WTC11 (cell line): Measurements from ENCODE around the gene ATXN3L.

Experiments
- CTCF ChIP-seq: fragments of 200-600 bp; IDR thresholded peaks from 2 replicates; pipeline ENCODE4 v1.8.0; 2022; ENCODE audit warnings: antibody characterized with exemption
- E2F1 ChIP-seq: sonication (generic); formaldehyde crosslinking; IDR thresholded peaks from 2 replicates; pipeline ENCODE4 v1.8.0; 2022; ENCODE audit warnings: mild to moderate bottlenecking, missing genetic modification reagents
- EMX1 ChIP-seq: fragments of 250-450 bp; sonication (Bioruptor Pico); IDR thresholded peaks from 2 replicates; pipeline ENCODE4 v1.8.0; 2021; ENCODE audit warnings: mild to moderate bottlenecking
- ESRRA ChIP-seq: sonication (generic); formaldehyde crosslinking; IDR thresholded peaks from 2 replicates; pipeline ENCODE4 v1.8.1; 2022; ENCODE audit warnings: mild to moderate bottlenecking, missing genetic modification reagents, borderline replicate concordance
- FOXK1 ChIP-seq: sonication (generic); formaldehyde crosslinking; IDR thresholded peaks from 2 replicates; pipeline ENCODE4 v1.8.0; 2022; ENCODE audit warnings: mild to moderate bottlenecking, moderate library complexity, missing genetic modification reagents
- GTF2I ChIP-seq: fragments of 250-450 bp; sonication (Bioruptor Pico); conservative IDR thresholded peaks from 2 replicates; pipeline ENCODE4 v1.4.0; 2021; ENCODE audit warnings: mild to moderate bottlenecking
- JUN ChIP-seq: sonication (generic); formaldehyde crosslinking; IDR thresholded peaks from 2 replicates; pipeline ENCODE4 v1.8.0; 2023; ENCODE audit warnings: mild to moderate bottlenecking, missing genetic modification reagents
- NFATC4 ChIP-seq: fragments of 250-450 bp; sonication (Bioruptor Pico); IDR thresholded peaks from 2 replicates; pipeline ENCODE4 v1.9.0; 2021; ENCODE audit warnings: mild to moderate bottlenecking
- PREB ChIP-seq: sonication (generic); formaldehyde crosslinking; IDR thresholded peaks from 2 replicates; pipeline ENCODE4 v1.8.1; 2022; ENCODE audit warnings: mild to moderate bottlenecking, missing genetic modification reagents, moderate library complexity, borderline replicate concordance
- ZNF317 ChIP-seq: sonication (generic); formaldehyde crosslinking; IDR thresholded peaks from 2 replicates; pipeline ENCODE4 v1.8.1; 2023; ENCODE audit warnings: low read depth, mild to moderate bottlenecking, moderate library complexity, missing genetic modification reagents, borderline replicate concordance
- TF ChIP-seq, protein P1 (sequence below): fragments of 250-450 bp; sonication (Bioruptor Pico); IDR thresholded peaks from 2 replicates; pipeline ENCODE4 v2.1.2; 2022; ENCODE audit warnings: mild to moderate bottlenecking, moderate library complexity
- TF ChIP-seq, protein P2 (sequence below): sonication (generic); formaldehyde crosslinking; IDR thresholded peaks from 2 replicates; pipeline ENCODE4 v1.8.0; 2022; ENCODE audit warnings: mild to moderate bottlenecking, missing genetic modification reagents

DNA sequence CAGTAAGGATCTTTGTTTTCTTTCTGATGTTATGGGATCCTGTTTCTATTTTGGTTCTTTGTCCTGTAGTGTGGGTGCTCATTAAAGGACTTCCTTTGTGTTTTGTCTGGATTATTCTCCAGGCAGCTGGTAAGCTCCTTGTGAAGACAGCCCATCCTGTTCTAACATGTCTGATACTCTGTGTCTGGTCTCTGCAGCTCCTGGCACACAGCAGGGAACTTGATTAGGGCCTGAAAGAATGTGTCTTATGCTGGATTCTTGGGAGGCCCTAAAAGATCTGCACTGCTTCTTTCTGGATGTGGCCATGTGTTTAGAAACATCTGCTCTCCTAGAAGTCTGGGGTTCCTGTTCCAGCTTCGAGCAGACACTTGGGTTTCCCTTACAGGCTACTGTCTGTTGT lies 38.1 kb upstream of the ATXN3L start:
- TF ChIP-seq, protein P1, sequence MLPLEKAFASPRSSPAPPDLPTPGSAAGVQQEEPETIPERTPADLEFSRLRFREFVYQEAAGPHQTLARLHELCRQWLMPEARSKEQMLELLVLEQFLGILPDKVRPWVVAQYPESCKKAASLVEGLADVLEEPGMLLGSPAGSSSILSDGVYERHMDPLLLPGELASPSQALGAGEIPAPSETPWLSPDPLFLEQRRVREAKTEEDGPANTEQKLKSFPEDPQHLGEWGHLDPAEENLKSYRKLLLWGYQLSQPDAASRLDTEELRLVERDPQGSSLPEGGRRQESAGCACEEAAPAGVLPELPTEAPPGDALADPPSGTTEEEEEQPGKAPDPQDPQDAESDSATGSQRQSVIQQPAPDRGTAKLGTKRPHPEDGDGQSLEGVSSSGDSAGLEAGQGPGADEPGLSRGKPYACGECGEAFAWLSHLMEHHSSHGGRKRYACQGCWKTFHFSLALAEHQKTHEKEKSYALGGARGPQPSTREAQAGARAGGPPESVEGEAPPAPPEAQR = no peak
- TF ChIP-seq CTCF (no peak), FOXK1 (CRISPR knock-in tag) (no peak), NFATC4 (CRISPR knock-in tag) (no peak), ESRRA (CRISPR knock-in tag) (no peak), E2F1 (CRISPR knock-in tag) (no peak), JUN (no peak), PREB (no peak), EMX1 (CRISPR knock-in tag) (no peak), GTF2I (CRISPR knock-in tag) (no peak), ZNF317 (CRISPR knock-in tag) (no peak)
- TF ChIP-seq, protein P2, sequence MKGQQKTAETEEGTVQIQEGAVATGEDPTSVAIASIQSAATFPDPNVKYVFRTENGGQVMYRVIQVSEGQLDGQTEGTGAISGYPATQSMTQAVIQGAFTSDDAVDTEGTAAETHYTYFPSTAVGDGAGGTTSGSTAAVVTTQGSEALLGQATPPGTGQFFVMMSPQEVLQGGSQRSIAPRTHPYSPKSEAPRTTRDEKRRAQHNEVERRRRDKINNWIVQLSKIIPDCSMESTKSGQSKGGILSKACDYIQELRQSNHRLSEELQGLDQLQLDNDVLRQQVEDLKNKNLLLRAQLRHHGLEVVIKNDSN (CRISPR knock-in tag) = no peak
